Panc1 (cell line): ENCODE data around the gene PPP2R5D.

ENCODE experiments used
- POLR2AphosphoS5 ChIP-seq: IDR thresholded peaks from 2 replicates; pipeline ENCODE4 v1.6.1; 2012; ENCODE audit warnings: mild to moderate bottlenecking, low read depth, low read length, moderate library complexity
- REST ChIP-seq, 2 experiments: IDR thresholded peaks; 2 replicates each; pipeline ENCODE4 v1.6.1; 2011 to 2012; ENCODE audit warnings: low read depth in 2 of 2, control low read depth in 1 of 2, low read length in 1 of 2, mild to moderate bottlenecking in 1 of 2, moderate library complexity in 1 of 2; ENCODE audit not compliant: insufficient read depth in 1 of 2
- SIN3A ChIP-seq: IDR thresholded peaks from 2 replicates; pipeline ENCODE4 v1.6.1; 2012; ENCODE audit warnings: low read depth, mild to moderate bottlenecking, low read length, moderate library complexity, borderline replicate concordance; ENCODE audit not compliant: insufficient read depth
- TCF7L2 ChIP-seq: IDR thresholded peaks from 2 replicates; pipeline ENCODE4 v1.6.1; 2011; ENCODE audit warnings: mild to moderate bottlenecking, low read depth, low read length, inconsistent platforms
- TF ChIP-seq, protein P1 (sequence below): fragments of 450-650 bp; IDR thresholded peaks from 2 replicates; pipeline ENCODE4 v1.5.1; 2017; ENCODE audit warnings: mild to moderate bottlenecking

- no peak for TF ChIP-seq REST (IDR thresholded peaks at IDR 0.05; ENCODE audit: insufficient read depth in 1 of 2, low read depth in 2 of 2, low read length in 1 of 2)
- TF ChIP-seq, protein P1, sequence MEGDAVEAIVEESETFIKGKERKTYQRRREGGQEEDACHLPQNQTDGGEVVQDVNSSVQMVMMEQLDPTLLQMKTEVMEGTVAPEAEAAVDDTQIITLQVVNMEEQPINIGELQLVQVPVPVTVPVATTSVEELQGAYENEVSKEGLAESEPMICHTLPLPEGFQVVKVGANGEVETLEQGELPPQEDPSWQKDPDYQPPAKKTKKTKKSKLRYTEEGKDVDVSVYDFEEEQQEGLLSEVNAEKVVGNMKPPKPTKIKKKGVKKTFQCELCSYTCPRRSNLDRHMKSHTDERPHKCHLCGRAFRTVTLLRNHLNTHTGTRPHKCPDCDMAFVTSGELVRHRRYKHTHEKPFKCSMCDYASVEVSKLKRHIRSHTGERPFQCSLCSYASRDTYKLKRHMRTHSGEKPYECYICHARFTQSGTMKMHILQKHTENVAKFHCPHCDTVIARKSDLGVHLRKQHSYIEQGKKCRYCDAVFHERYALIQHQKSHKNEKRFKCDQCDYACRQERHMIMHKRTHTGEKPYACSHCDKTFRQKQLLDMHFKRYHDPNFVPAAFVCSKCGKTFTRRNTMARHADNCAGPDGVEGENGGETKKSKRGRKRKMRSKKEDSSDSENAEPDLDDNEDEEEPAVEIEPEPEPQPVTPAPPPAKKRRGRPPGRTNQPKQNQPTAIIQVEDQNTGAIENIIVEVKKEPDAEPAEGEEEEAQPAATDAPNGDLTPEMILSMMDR = no peak
- no peak for TF ChIP-seq POLR2AphosphoS5
- no peak for TF ChIP-seq SIN3A
- TF ChIP-seq TCF7L2 = no peak
Measured at GRCh38 chr6:43011207-43011606, 26.8 kb downstream of the PPP2R5D start.
